D341Med (cell line): ENCODE measurements around the gene PSMD9.
"Not testable (repeated sequence)": the region's sequence is repeated elsewhere in the genome, so short reads cannot be mapped to it uniquely, and the experiment has no call there.

ENCODE experiments used
- DNase-seq: peaks from one replicate; pipeline ENCODE4 v3.0.0; 2012; ENCODE audit warnings: low spot score

PSMD9 gene, protein sequence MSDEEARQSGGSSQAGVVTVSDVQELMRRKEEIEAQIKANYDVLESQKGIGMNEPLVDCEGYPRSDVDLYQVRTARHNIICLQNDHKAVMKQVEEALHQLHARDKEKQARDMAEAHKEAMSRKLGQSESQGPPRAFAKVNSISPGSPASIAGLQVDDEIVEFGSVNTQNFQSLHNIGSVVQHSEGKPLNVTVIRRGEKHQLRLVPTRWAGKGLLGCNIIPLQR

DNA sequence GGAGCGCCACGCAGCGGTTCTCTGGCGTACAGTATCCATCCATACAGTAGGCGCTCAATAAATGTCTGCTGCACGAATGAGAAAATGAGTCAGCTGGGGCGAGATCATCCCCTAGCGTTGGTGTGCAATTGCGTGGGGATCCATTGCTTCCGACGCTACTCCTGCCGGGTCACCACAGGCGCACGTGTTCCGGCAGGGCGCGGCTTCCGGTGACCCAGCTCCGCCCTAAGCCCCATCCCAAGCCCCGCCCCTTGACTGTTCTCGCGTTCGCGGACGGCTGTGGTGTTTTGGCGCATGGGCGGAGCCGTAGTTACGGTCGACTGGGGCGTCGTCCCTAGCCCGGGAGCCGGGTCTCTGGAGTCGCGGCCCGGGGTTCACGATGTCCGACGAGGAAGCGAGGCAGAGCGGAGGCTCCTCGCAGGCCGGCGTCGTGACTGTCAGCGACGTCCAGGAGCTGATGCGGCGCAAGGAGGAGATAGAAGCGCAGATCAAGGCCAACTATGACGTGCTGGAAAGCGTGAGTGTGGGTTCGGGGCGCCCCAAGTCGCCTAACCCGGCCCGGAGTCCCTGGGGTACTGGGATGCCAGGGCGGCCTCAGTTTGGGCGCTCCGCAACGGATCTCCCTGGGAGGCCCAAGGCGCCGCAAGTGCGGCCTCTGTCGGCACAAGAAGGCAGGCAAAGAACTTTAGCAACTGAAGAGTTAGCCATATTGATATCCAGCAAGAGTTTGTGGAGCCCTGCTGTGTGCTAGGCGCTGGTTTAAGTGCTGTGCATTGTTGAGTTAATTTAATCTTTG, at the start of gene PSMD9:
Gene PSMD9 (plus strand): TSS at position 313 of the 796 bp plus-strand sequence. CDS start 67 bp downstream, at position 380.
- peak; percentile 97 for DNase-seq

DNA sequence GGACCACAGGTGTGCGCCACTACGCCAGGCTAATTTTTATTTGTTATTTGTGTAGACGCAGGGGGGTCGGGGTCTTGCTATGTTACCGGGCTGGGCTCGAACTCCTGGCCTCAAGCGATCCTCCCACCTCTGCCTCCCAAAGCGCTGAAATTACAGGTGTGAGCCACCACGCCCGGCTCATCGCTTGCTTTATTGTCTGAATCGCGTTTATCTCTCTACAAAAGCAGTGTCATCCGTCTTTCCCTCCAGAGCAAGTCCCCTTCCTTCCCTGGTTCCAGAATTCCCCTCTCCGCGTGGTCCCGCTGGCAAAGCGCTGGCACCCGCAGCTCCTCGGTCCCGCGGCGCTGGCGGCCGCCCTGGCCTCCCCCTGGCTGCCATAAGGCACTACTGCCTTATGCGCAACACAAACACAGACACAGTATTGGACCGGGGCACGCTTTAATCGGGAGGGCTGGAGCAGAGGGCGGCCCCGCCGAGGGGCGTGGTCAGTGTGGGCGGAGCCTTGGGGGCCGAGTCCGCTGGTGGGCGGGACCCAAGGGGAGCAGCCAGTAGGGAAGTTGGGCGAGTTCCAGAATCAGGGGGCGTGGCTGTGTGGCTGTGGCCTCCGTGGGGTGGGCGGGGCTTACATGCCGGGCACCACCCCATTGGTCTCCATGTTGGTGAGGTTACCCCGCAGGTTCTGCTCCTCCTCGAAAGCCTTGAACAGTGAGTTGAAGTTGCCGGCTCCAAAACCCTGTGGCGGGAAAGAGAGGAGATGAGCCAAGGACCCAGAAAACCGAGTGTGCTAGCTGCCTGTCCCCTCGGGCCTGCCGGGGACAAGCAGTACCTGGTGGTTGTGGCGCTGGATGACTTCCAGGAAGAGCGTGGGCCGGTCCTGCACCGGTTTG, 49.2 kb upstream of the PSMD9 start:
- DNase-seq, result peak; percentile 99

DNA sequence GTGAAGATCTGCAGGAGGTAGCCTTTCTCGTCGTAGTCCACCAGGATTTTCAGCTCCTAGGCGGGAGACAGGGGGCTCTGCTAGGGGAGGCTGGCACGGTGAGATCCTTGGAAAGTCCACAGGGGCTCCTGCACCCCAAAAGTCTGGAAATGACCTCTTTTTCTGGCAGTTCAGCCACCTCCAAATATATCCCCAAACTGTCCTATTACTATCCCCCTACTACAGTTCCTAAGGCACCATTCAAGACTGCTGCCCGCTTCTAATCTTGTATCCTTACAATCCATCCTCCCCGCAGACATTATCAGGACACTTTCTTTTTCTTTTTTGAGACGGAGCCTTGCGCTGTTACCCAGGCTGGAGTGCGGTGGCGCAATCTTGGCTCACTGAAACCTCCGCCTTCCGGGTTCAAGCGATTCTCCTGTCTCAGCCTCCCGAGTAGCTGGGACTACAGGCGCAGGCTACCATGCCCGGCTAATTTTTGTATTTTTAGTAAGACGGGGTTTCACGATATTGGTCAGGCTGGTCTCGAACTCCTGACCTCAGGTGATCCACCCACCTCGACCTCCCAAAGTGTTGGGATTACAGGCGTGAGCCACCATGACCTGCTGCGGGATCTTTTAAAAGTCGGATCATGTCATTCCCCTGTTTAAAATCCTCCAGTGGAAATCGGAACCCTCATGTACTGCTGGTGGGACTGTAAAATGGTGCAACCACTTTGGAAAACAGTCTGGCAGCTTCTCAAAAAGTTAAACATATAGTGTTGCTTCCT, 48.4 kb upstream of the PSMD9 start:
- no peak for DNase-seq

- no peak for DNase-seq
These were observed 45.2 kb upstream of the PSMD9 start for GRCh38 chr12:121843236-121843982.

GRCh38 chr12:121845701-121846100, 42.9 kb upstream of the PSMD9 start:
- no peak for DNase-seq

DNA sequence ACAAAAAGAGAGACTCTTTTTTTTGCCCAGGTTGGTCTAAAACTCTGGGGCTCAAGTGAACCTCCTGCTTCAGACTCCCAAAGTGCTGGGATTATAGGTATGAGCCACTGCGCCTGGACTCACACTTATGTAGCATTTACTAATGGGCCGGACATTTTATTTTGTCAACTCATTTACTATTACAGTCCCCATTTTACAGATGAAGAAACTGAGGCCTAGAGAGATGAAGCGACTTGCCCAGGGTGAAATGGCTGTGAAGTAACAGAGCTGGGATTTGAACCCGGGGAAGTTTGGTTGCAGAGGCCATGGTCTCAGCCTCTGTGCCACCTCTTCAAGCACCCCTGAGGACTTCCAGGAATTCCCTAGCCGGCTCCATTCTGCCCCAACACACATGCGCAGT, 39.4 kb upstream of the PSMD9 start:
- DNase-seq, result no peak

DNA sequence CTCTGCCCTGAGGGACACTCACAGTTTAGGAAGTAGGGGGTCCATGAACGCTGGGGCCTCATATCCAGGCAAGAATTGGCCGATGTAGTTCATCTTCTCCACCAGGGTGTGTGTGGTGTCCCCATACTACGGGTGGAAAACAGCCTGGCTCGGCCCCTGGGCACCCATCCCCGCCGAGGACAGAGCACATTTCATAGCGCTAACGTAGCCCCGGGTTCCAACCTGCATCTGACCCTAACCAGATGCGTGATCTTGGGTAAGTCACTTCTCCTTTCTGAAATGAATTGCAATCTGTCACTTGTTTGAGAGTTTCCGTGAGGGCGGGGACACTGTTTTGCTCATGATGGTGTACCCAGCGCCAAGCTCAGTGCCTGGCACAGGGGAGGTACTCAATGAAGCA, 38.9 kb upstream of the PSMD9 start:
- DNase-seq, result no peak

DNA sequence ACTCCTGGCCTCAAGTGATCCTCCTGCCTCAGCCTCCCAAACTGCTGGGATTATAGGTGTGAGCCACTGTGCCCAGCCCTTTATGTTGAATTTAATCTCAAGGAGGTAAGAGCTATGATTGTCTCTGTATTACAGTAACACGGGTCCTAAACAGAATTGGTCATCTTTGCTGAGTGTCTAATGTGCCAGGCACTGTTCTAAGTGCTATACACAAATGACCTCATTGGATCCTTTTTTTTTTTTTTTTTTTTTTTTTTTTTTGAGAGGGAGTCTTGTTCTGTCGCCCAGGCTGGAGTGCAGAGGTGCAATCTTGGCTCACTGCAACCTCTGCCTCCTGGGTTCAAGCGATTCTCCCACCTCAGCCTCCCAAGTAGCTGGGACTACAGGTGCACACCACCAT, 36.2 kb upstream of the PSMD9 start:
- DNase-seq, result not testable (repeated sequence)

- DNase-seq, result no peak
These were observed 31.0 kb upstream of the PSMD9 start for GRCh38 chr12:121857322-121858246.

DNA sequence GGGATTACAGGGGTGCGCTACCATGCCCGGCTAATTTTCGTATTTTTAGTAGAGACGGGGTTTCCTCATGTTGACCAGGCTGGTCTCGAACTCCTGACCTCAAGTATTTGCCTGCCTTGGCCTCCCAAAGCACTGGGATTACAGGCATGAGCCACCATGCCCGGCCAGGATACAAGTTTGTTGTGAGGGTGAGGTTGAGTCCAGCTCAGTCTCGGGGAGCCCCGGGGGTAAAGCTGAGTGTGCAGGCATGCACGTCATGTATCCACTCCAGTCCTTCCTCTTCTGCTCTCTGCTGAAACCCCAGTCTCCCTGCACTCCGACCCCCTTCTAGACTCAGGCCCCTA, 30.3 kb upstream of the PSMD9 start:
- no peak for DNase-seq

- no peak for DNase-seq
These were observed 29.7 kb upstream of the PSMD9 start, which contains the start of gene HPD for GRCh38 chr12:121858662-121859572. HPD (minus strand) TSS chr12:121858859; CDS start chr12:121858823, 36 bp downstream.

GRCh38 chr12:121860257-121860656, 28.3 kb upstream of the PSMD9 start:
- DNase-seq, result no peak

- not testable (repeated sequence) for DNase-seq
These were observed 27.9 kb upstream of the PSMD9 start for GRCh38 chr12:121860699-121861098.

DNA sequence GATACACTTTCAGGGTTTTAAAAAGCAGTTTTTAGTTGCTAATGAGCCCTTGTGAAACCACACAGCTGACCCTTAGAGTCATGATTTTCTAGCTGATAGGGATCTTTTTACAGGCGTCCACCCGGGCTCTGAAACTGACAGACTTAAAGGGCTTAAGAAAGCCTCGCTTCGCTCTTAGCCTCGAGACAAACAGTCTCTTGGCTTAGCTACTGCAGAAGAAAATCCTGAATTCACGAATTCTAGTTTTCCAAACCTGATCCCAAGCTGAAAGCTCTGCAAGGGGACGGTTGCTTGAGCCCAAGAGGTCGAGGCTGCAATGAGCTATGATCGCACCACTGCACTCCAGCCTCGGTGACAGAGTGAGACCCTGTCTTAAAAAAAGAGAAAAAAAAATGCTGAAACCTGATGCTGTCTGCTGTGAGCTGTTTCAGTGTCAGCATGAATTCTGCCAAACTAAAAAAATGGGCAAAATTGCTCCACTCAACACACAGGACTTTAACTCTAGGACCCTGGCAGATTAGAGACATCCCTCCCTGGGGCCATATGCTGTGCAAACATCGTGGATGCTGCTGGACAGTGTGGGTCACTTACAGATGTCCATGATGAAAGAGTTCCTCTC, 26.8 kb upstream of the PSMD9 start:
- no peak for DNase-seq

GRCh38 chr12:121866331-121866730, 22.3 kb upstream of the PSMD9 start:
- DNase-seq, result no peak

DNA sequence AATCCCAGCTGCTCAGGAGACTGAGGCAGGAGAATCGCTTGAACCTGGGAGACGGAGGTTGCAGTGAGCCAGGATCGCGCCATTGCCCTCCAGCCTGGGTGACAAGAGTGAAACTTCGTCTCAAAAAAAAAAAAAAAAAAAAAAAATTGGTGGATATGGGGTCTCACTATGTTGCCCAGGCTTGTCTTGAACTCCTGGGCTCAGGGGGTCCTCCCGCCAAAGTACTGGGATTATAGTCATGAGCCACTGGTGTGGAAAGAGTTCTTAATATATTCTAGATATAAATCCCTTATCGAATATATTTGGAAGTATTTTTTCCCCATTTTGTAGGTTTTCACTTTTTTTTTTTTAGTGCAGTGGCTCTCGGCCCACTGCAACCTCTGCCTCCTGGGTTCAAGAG, 19.4 kb upstream of the PSMD9 start:
- not testable (repeated sequence) for DNase-seq

- DNase-seq, result no peak
These were observed 17.1 kb upstream of the PSMD9 start for GRCh38 chr12:121871467-121871866.

DNA sequence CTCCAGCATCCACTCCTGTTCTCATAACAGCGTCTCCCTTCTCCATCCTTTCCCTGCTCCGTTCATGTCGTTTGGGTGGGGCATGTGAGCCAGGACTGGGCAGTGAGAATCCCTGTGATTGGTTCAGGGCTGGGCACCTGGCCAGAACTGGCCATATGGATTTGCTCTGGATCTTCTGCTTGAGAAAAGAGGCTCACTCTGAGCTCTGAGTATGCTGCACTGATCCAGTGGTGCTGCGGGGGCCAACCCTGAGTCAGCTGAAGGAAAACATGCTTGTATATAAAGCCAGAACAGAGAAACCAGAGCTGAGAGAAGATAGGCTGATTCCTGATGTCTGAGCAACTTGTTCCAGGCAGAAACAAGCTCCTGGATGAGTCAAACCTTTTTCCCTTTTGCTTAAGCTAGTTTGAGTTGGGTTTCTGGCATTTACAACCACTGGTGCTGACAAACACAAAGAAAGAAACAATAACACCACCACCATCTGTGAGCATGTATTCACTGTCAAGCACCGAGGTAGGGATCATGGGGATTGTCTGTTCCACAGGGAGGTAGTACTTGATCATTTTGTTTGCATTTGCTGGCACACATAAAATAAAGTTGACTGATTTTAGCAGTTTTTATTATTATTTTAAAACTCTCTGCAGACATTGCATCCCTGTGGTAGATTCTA, 15.9 kb upstream of the PSMD9 start:
- DNase-seq, result peak; percentile 61
